ENCODE measurements around the gene GPR61. TPM values are rescaled to one million over a fixed set of nuclear protein-coding genes. Genes with fewer than 3 reads are reported as not detected.

The GPR61 gene
- total RNA-seq, 1 experiment from 2014 or later, result 0.07 TPM

DNA sequence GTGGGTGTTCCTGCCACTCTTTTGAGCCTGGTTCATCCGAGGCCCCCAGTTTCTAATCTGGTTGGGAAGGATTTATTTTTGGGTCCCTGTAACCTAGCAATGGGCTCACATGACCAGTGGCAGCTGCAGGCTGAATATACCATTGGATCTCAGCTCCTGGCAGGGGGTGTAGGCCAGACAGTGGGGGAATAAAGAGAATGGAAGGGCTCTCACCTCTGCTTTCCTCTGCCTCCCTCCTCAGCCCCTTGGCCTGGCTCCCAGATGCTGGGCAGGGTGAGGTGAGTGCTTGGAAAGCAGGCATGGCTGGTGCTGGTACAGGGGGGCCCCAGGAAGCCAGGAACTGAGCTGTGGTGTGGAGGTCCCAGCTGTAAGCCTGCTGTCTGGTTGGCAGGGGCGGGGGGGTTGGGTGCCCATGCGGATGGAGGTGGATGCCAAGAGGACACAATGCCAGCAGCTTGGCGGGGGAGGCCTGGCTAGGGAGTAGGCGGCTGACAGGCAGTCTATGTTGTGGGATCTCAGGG lies 3.6 kb upstream of the GPR61 start:
- no TSS peak for BruUV-seq (replicated peaks)
- no peak overlapping the region for H3K4me3 ChIP-seq (ENCODE audit: low read length)
- no peak overlapping the region for H3K9ac ChIP-seq (ENCODE audit: low read length)
- H3K9me2 ChIP-seq (replicated peaks; ENCODE audit: low read length), result no peaks in the 10 kb centered on the region
- no peaks in the 10 kb centered on the region for H3K27me3 ChIP-seq (ENCODE audit: low read length)
- ChIA-PET POLR2A (ENCODE audit: unreplicated experiment) (no interaction called here), CTCF (interaction anchor here (0.7 kb wide), 1 partner anchor 46 kb away, joined by 3 read pairs; no protein-coding TSS in a partner anchor)
- no peak overlapping the region for H3K4me2 ChIP-seq (ENCODE audit: low read length)
- no peaks in the 10 kb centered on the region for H3K36me3 ChIP-seq (ENCODE audit: low read depth, low read length)
- no peaks in the 10 kb centered on the region for H4K20me1 ChIP-seq (ENCODE audit: low read length)
- no peaks in the 10 kb centered on the region for H3K9me3 ChIP-seq (ENCODE audit: low read length)
- H3K4me1 ChIP-seq (ENCODE audit: insufficient read depth, low read length), result no peaks in the 10 kb centered on the region
- H3K27ac ChIP-seq (ENCODE audit: low read length), result no peak overlapping the region
- no peaks in the 10 kb centered on the region for H3F3A ChIP-seq (ENCODE audit: low read length, unreplicated experiment)
- H3K79me2 ChIP-seq (ENCODE audit: low read length), result no peaks in the 10 kb centered on the region
- DNase-seq (no peak), ATAC-seq (no peak)
- intact Hi-C loops (cut with micrococcal nuclease), result no loop called here
- no peak for TF ChIP-seq EZH2 (IDR thresholded peaks at IDR 0.05; ENCODE audit: low read length, unreplicated experiment)
- no peak for TF ChIP-seq CTCF (conservative IDR thresholded peaks at IDR 0.05; ENCODE audit: low read depth, low read length)
- TF ChIP-seq EZH2phosphoT487 (IDR thresholded peaks at IDR 0.05; ENCODE audit: borderline replicate concordance, low read length), result no peak
- H2AFZ ChIP-seq (ENCODE audit: low read length), result no peak overlapping the region

DNA sequence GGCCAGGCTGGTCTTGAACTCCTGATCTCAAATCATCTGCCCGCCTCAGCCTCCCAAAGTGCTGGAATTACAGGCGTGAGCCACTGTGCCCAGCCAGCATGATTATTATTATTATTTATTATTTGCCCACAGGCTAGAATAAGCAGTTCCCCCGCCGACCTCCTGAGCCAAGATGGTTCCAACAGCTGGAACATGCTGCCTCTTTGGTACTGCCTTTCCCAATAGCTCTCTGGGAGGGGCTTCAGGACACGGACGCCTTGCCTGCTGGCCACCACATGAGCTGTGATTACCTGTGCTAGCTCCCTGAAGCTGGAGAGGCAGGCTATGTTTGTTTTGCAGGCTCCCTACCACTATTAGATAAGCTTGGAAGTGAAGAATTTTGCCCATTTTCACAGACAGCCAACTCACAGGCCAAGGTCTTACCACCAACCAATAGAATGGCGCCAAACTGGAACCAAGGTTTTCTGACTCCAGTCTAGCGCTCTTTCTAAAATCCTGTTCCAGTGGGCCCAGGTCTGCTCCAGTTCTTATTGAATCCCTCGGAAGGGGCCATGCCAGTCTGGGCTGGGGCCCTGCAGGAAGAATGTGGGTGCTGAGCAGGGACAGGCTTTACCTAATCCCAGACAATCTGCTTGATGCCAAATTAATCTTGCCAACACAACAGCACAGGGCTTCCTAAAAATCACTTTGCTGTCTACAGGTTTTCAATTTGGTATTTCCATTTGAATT lies 2.1 kb upstream of the GPR61 start:
- ChIA-PET CTCF (no interaction called here), POLR2A (ENCODE audit: unreplicated experiment) (no interaction called here)
- Histone ChIP-seq H3F3A (ENCODE audit: low read length, unreplicated experiment) (no peaks in the 10 kb centered on the region), H3K27ac (ENCODE audit: low read length) (no peak overlapping the region), H3K27me3 (ENCODE audit: low read length) (no peaks in the 10 kb centered on the region), H2AFZ (ENCODE audit: low read length) (no peak overlapping the region), H3K4me2 (ENCODE audit: low read length) (no peak overlapping the region), H4K20me1 (ENCODE audit: low read length) (no peaks in the 10 kb centered on the region), H3K4me1 (ENCODE audit: insufficient read depth, low read length) (no peaks in the 10 kb centered on the region), H3K9ac (ENCODE audit: low read length) (no peak overlapping the region), H3K36me3 (ENCODE audit: low read depth, low read length) (no peaks in the 10 kb centered on the region), H3K79me2 (ENCODE audit: low read length) (no peaks in the 10 kb centered on the region), H3K9me3 (ENCODE audit: low read length) (no peaks in the 10 kb centered on the region), H3K9me2 (replicated peaks; ENCODE audit: low read length) (no peaks in the 10 kb centered on the region), H3K4me3 (ENCODE audit: low read length) (no peak overlapping the region)
- DNase-seq, result no peak
- TF ChIP-seq EZH2phosphoT487 (IDR thresholded peaks at IDR 0.05; ENCODE audit: borderline replicate concordance, low read length), result no peak
- no peak for TF ChIP-seq CTCF (conservative IDR thresholded peaks at IDR 0.05; ENCODE audit: low read depth, low read length)
- TF ChIP-seq EZH2 (IDR thresholded peaks at IDR 0.05; ENCODE audit: low read length, unreplicated experiment), result no peak
- no TSS peak for BruUV-seq (replicated peaks)
- intact Hi-C loops (cut with micrococcal nuclease), result no loop called here
- no peak for ATAC-seq

Measured in PC-3 (cell line).